PC-3 (cell line): ENCODE data around the gene ADAMTS19. TPM values are rescaled to one million over a fixed set of nuclear protein-coding genes. Genes with fewer than 3 reads are reported as not detected.

Source experiments
- ATAC-seq: fragments of 200-7000 bp; cut with Tn5 transposase; 2 replicates; pipeline ENCODE4 v1.9.1; 2020; ENCODE audit warnings: mild to moderate bottlenecking, moderate library complexity
- BruUV-seq: library from RNA; stranded (reverse); fragments of 400-500 nt; replicated peaks from 2 replicates; lab custom pipeline; 2021; lab: Mats Ljungman, UMichigan
- CTCF ChIA-PET: fragments of 300-600 bp; sonication (Branson Sonifier 250); formaldehyde crosslinking; loops from one replicate; lab custom pipeline; 2022; ENCODE audit warnings: antibody characterized with exemption; lab: Charles Lee
- POLR2A ChIA-PET: fragments of 300-600 bp; sonication (Branson Sonifier 250); formaldehyde crosslinking; loops from one replicate; lab custom pipeline; 2022; ENCODE audit warnings: antibody characterized with exemption; ENCODE audit not compliant: unreplicated experiment; lab: Charles Lee
- DNase-seq: peaks from one replicate; pipeline ENCODE4 v3.0.0-alpha.2; 2015
- H2AFZ ChIP-seq: fragments of 300-600 bp; sonication (generic); 2 replicates; pipeline ENCODE4 v1.6.0; 2016; ENCODE audit warnings: antibody characterized with exemption, low read length
- H3F3A ChIP-seq: fragments of 300-600 bp; sonication (generic); one replicate; pipeline ENCODE4 v1.6.0; 2017; ENCODE audit warnings: antibody characterized with exemption, low read length, control low read depth, mild to moderate bottlenecking; ENCODE audit not compliant: unreplicated experiment
- H3K27ac ChIP-seq: fragments of 300-600 bp; sonication (generic); 2 replicates; pipeline ENCODE4 v1.5.1; 2016; ENCODE audit warnings: mild to moderate bottlenecking, low read length
- H3K27me3 ChIP-seq: fragments of 300-600 bp; sonication (generic); 2 replicates; pipeline ENCODE4 v1.6.1; 2016; ENCODE audit warnings: low read length, mixed read lengths
- H3K36me3 ChIP-seq: fragments of 300-600 bp; sonication (generic); 2 replicates; pipeline ENCODE4 v1.6.1; 2016; ENCODE audit warnings: low read depth, mixed run types, low read length, mixed read lengths
- H3K4me1 ChIP-seq: fragments of 300-600 bp; sonication (generic); 2 replicates; pipeline ENCODE4 v1.5.1; 2016; ENCODE audit warnings: low read length; ENCODE audit not compliant: insufficient read depth
- H3K4me2 ChIP-seq: fragments of 300-600 bp; sonication (generic); 2 replicates; pipeline ENCODE4 v1.6.0; 2016; ENCODE audit warnings: low read length
- H3K4me3 ChIP-seq: fragments of 300-600 bp; sonication (generic); 2 replicates; pipeline ENCODE4 v1.5.1; 2016; ENCODE audit warnings: mild to moderate bottlenecking, low read length, mixed read lengths
- H3K79me2 ChIP-seq: fragments of 300-600 bp; sonication (generic); 2 replicates; pipeline ENCODE4 v1.6.1; 2017; ENCODE audit warnings: low read length, mixed read lengths
- H3K9ac ChIP-seq: fragments of 300-600 bp; sonication (generic); 2 replicates; pipeline ENCODE4 v1.6.0; 2016; ENCODE audit warnings: mild to moderate bottlenecking, low read length
- H3K9me2 ChIP-seq: fragments of 300-600 bp; sonication (generic); replicated peaks from 2 replicates; pipeline ENCODE4 v1.6.1; 2016; ENCODE audit warnings: mixed run types, low read length, mixed read lengths
- H3K9me3 ChIP-seq: fragments of 300-600 bp; sonication (generic); 2 replicates; pipeline ENCODE4 v1.6.1; 2016; ENCODE audit warnings: low read length, mixed read lengths
- H4K20me1 ChIP-seq: fragments of 300-600 bp; sonication (generic); 2 replicates; pipeline ENCODE4 v1.6.1; 2016; ENCODE audit warnings: low read length, mixed read lengths
- EZH2 ChIP-seq: fragments of 300-600 bp; sonication (generic); IDR thresholded peaks from one replicate; pipeline ENCODE4 v1.6.1; 2017; ENCODE audit warnings: antibody characterized with exemption, mild to moderate bottlenecking, low read length; ENCODE audit not compliant: unreplicated experiment
- EZH2phosphoT487 ChIP-seq: fragments of 300-600 bp; sonication (generic); IDR thresholded peaks from 2 replicates; pipeline ENCODE4 v1.6.1; 2018; ENCODE audit warnings: mild to moderate bottlenecking, antibody characterized with exemption, low read length, borderline replicate concordance
- intact Hi-C: fragments of 100-400 bp; cut with micrococcal nuclease; formaldehyde crosslinking; loops from 2 replicates; pipeline ENCODE4 v1.9.0; 2023
- total RNA-seq: library from RNA; depleted of rRNA; stranded (reverse); fragments of >200 nt; gene quantifications from 2 replicates; pipeline ENCODE4 v1.2.3, GENCODE V29; 2014
- TF ChIP-seq, protein P1 (sequence below): fragments of 300-600 bp; sonication (generic); conservative IDR thresholded peaks from 2 replicates; pipeline ENCODE4 v1.5.1; 2017; ENCODE audit warnings: antibody characterized with exemption, low read depth, mild to moderate bottlenecking, low read length

ADAMTS19 gene
- total RNA-seq, 1 experiment from 2014 or later, result not detected

DNA sequence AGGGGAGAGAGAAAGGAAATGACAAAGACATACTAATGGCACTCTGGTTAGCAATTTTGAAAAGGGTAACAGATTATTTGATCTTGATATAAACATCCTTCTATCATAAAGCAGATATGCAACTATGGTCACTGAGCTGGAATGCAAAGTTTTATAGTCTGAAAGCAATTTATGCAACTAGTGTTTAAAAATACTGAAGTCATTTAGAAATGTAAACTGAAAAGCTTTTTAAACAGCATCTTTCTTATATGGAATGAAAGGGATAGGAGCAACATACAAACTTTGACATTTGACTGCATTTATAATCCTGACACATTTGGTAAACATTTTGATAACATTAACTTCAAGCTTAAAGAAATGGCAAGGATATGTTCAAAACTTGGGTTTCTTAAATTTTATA, 28.7 kb upstream of the ADAMTS19 start:
- Histone ChIP-seq H3K27ac (no peak overlapping the region), H3K4me2 (no peak overlapping the region), H3K9me2 (no peaks in the 10 kb centered on the region), H3K4me1 (no peaks in the 10 kb centered on the region), H3K36me3 (no peaks in the 10 kb centered on the region), H4K20me1 (no peaks in the 10 kb centered on the region), H3K9me3 (no peaks in the 10 kb centered on the region), H3K4me3 (no peak overlapping the region), H3K27me3 (peaks cover 4% of the 10 kb centered on the region; the same call in 1 of the 2 replicates), H3K79me2 (no peaks in the 10 kb centered on the region), H3F3A (no peaks in the 10 kb centered on the region), H3K9ac (no peak overlapping the region), H2AFZ (no peak overlapping the region)
- BruUV-seq, result no TSS peak
- DNase-seq (no peak), ATAC-seq (no peak)
- TF ChIP-seq EZH2 (no peak), EZH2phosphoT487 (no peak)
- TF ChIP-seq, protein P1, sequence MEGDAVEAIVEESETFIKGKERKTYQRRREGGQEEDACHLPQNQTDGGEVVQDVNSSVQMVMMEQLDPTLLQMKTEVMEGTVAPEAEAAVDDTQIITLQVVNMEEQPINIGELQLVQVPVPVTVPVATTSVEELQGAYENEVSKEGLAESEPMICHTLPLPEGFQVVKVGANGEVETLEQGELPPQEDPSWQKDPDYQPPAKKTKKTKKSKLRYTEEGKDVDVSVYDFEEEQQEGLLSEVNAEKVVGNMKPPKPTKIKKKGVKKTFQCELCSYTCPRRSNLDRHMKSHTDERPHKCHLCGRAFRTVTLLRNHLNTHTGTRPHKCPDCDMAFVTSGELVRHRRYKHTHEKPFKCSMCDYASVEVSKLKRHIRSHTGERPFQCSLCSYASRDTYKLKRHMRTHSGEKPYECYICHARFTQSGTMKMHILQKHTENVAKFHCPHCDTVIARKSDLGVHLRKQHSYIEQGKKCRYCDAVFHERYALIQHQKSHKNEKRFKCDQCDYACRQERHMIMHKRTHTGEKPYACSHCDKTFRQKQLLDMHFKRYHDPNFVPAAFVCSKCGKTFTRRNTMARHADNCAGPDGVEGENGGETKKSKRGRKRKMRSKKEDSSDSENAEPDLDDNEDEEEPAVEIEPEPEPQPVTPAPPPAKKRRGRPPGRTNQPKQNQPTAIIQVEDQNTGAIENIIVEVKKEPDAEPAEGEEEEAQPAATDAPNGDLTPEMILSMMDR, result no peak
- POLR2A ChIA-PET, result no interaction called here
- intact Hi-C loops, result no loop called here
- CTCF ChIA-PET, result no interaction called here

- Histone ChIP-seq H3K4me3 (no peak overlapping the region), H3K4me1 (no peaks in the 10 kb centered on the region), H2AFZ (no peak overlapping the region), H3K27me3 (peaks cover 23% of the 10 kb centered on the region), H3K9me3 (no peaks in the 10 kb centered on the region), H3K79me2 (no peaks in the 10 kb centered on the region), H3K9me2 (no peaks in the 10 kb centered on the region), H3K4me2 (no peak overlapping the region), H4K20me1 (no peaks in the 10 kb centered on the region), H3K27ac (no peak overlapping the region), H3K9ac (no peak overlapping the region), H3F3A (no peaks in the 10 kb centered on the region), H3K36me3 (no peaks in the 10 kb centered on the region)
- no peak for ATAC-seq
- intact Hi-C loops, result no loop called here
- no peak for TF ChIP-seq EZH2
- TF ChIP-seq, protein P1, result no peak
- TF ChIP-seq EZH2phosphoT487, result no peak
- DNase-seq, result no peak
- no TSS peak for BruUV-seq
- POLR2A ChIA-PET, result no interaction called here
- CTCF ChIA-PET, result no interaction called here
Observed at GRCh38 chr5:129438322-129438721, 21.8 kb upstream of the ADAMTS19 start.

DNA sequence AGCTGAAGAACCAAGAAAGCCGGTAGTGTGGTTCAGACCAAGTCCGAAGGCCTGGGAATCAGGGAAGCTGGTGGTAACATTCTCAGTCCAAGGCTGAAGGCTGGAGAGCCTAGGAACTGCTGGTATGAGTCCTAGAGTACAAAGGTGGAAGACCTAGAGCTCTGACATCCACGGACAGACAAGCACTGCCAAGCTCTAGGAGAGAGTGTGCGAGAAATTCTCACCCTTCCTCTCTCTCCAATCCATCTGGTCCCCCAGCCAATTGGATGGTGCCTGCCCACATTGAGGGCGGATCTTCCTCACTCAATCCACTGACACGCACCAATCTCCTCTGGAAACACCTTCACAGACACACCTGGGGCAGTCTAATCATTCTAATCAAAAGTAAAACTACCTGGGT, 19.7 kb upstream of the ADAMTS19 start:
- ChIA-PET POLR2A (interaction anchor here (0.6 kb wide), 1 partner anchor 350 kb away, joined by 4 read pairs; no protein-coding TSS in a partner anchor), CTCF (no interaction called here)
- Histone ChIP-seq H3F3A (no peaks in the 10 kb centered on the region), H3K4me2 (no peak overlapping the region), H3K36me3 (no peaks in the 10 kb centered on the region), H3K4me1 (no peaks in the 10 kb centered on the region), H3K79me2 (no peaks in the 10 kb centered on the region), H3K27me3 (peaks cover 28% of the 10 kb centered on the region), H4K20me1 (no peaks in the 10 kb centered on the region), H3K9me2 (no peaks in the 10 kb centered on the region), H3K9me3 (no peaks in the 10 kb centered on the region), H2AFZ (no peak overlapping the region), H3K4me3 (no peak overlapping the region), H3K27ac (no peak overlapping the region), H3K9ac (no peak overlapping the region)
- intact Hi-C loops, result no loop called here
- ATAC-seq (no peak), DNase-seq (no peak)
- TF ChIP-seq, protein P1, result no peak
- TF ChIP-seq EZH2phosphoT487, result no peak
- TF ChIP-seq EZH2, result no peak
- no TSS peak for BruUV-seq
